ENCODE measurements around the gene OCA2.

Gene OCA2

GRCh38 chr15:28021281-28022039, 77.7 kb downstream of the OCA2 start:
- no peak for TF ChIP-seq REST (IDR thresholded peaks at IDR 0.05; ENCODE audit: insufficient replicate concordance, low read depth)
- TF ChIP-seq SPI1 (IDR thresholded peaks at IDR 0.05; ENCODE audit: borderline replicate concordance, low read depth), result no peak
- TF ChIP-seq CTCF (IDR thresholded peaks at IDR 0.05; ENCODE audit: insufficient read depth, low read length), result no peak
- TF ChIP-seq POLR2AphosphoS5 (IDR thresholded peaks at IDR 0.05; ENCODE audit: low read depth), result no peak
- no peak for TF ChIP-seq GABPA (IDR thresholded peaks at IDR 0.05; ENCODE audit: low read depth)
- H3K4me3 ChIP-seq (replicated peaks; ENCODE audit: insufficient read depth, low read length), result no peak overlapping the region
- peak; percentile 10 to 47 for DNase-seq (ENCODE audit: low read depth in 1 of 2, low spot score in 1 of 2)
- H3K27ac ChIP-seq (replicated peaks), result no peak overlapping the region
- H3K27me3 ChIP-seq (ENCODE audit: insufficient read depth, poor library complexity, severe bottlenecking), result no peaks in the 10 kb centered on the region

DNA sequence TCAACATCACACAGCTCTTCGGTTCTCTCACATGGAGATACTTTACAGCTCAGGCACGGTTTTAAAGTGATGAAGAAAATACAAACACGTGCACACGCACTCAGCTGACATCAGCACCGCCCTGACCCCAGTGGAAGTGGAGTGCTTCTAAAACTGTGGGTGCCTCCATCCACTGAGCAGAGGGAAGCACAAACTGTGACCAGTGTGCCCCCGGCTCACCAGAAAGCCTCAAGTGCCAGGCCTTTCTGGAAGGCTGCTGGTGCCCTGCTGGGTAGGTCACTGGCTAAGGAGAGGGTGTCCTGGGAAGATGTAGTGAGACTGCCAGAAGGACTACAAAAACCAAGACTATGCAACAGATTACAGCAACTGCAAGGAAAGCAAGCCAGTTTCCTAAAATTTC, 78.5 kb downstream of the OCA2 start:
- no peak for TF ChIP-seq GABPA (IDR thresholded peaks at IDR 0.05; ENCODE audit: low read depth)
- no peak for TF ChIP-seq POLR2AphosphoS5 (IDR thresholded peaks at IDR 0.05; ENCODE audit: low read depth)
- TF ChIP-seq SPI1 (IDR thresholded peaks at IDR 0.05; ENCODE audit: borderline replicate concordance, low read depth), result no peak
- no peak for TF ChIP-seq REST (IDR thresholded peaks at IDR 0.05; ENCODE audit: insufficient replicate concordance, low read depth)
- TF ChIP-seq CTCF (IDR thresholded peaks at IDR 0.05; ENCODE audit: insufficient read depth, low read length), result no peak
- DNase-seq (ENCODE audit: low read depth in 1 of 2, low spot score in 1 of 2), result no peak
- Histone ChIP-seq H3K27ac (replicated peaks) (no peak overlapping the region), H3K27me3 (ENCODE audit: insufficient read depth, poor library complexity, severe bottlenecking) (no peaks in the 10 kb centered on the region), H3K4me3 (replicated peaks; ENCODE audit: insufficient read depth, low read length) (no peak overlapping the region)

- Histone ChIP-seq H3K27ac (replicated peaks) (no peak overlapping the region), H3K4me3 (replicated peaks; ENCODE audit: insufficient read depth, low read length) (no peak overlapping the region), H3K27me3 (ENCODE audit: insufficient read depth, poor library complexity, severe bottlenecking) (no peaks in the 10 kb centered on the region)
- TF ChIP-seq CTCF (IDR thresholded peaks at IDR 0.05; ENCODE audit: insufficient read depth, low read length) (no peak), SPI1 (IDR thresholded peaks at IDR 0.05; ENCODE audit: borderline replicate concordance, low read depth) (no peak), REST (IDR thresholded peaks at IDR 0.05; ENCODE audit: insufficient replicate concordance, low read depth) (no peak), POLR2AphosphoS5 (IDR thresholded peaks at IDR 0.05; ENCODE audit: low read depth) (no peak), GABPA (IDR thresholded peaks at IDR 0.05; ENCODE audit: low read depth) (no peak)
- DNase-seq (ENCODE audit: low read depth in 1 of 2, low spot score in 1 of 2), result no peak
Measured at GRCh38 chr15:28019594-28020309, 79.4 kb downstream of the OCA2 start.

Data from HL-60 (cell line).